B cell (primary cell): ENCODE measurements around the gene PLD5. TPM values are rescaled to one million over a fixed set of nuclear protein-coding genes. Genes with fewer than 3 reads are reported as not detected.
"Not testable (repeated sequence)": the region's sequence is repeated elsewhere in the genome, so short reads cannot be mapped to it uniquely, and the experiment has no call there.

ENCODE experiments used
- ATAC-seq: fragments of 200-7000 bp; cut with Tn5 transposase; one replicate; pipeline ENCODE4 v1.10.0; 2021; ENCODE audit warnings: low read depth, mild to moderate bottlenecking, moderate number of reproducible peaks, moderate library complexity
- CTCF ChIA-PET: fragments of 350-600 bp; sonication (Branson Sonifier 250); formaldehyde crosslinking; loops from one replicate; lab custom pipeline; 2021; ENCODE audit warnings: antibody characterized with exemption, inconsistent platforms; lab: Charles Lee
- POLR2A ChIA-PET: fragments of 350-600 bp; sonication (Branson Sonifier 250); formaldehyde crosslinking; loops from one replicate; lab custom pipeline; 2021; ENCODE audit warnings: antibody characterized with exemption; lab: Charles Lee
- DNase-seq: peaks from one replicate; pipeline ENCODE4 v3.0.0; 2013
- H2AFZ ChIP-seq: 2 replicates; pipeline ENCODE4 v1.6.1; 2012; ENCODE audit warnings: mild to moderate bottlenecking, low read depth, low read length; ENCODE audit not compliant: insufficient read depth, poor library complexity, severe bottlenecking
- H3K27ac ChIP-seq, 2 donors: 1 replicate in 1 of 2; 2 replicates in 1 of 2; pipeline ENCODE4 v1.5.1; 2012 to 2013; ENCODE audit warnings: low read length in 2 of 2, mild to moderate bottlenecking in 2 of 2, moderate library complexity in 1 of 2
- H3K27me3 ChIP-seq, 4 experiments: fragments of 200-600 bp in 1 of 4; sonication (generic) in 1 of 4; replicated peaks in 1 of 4; 1 replicate in 2 of 4; 2 replicates in 2 of 4; pipeline versions ENCODE4 v1.6.1 to v1.7.0; 2013 to 2016; ENCODE audit warnings: low read length in 3 of 4, mild to moderate bottlenecking in 2 of 4, mixed read lengths in 1 of 4, moderate library complexity in 1 of 4; ENCODE audit not compliant: insufficient read depth in 4 of 4, control insufficient read depth in 3 of 4; ENCODE audit errors: control extremely low read depth in 1 of 4
- H3K36me3 ChIP-seq, 2 experiments: replicated peaks in 1 of 2; 1 replicate in 1 of 2; 2 replicates in 1 of 2; pipeline versions ENCODE4 v1.6.1 to v1.7.1; 2013; ENCODE audit warnings: low read length in 1 of 2; ENCODE audit not compliant: insufficient read depth in 2 of 2, control insufficient read depth in 1 of 2; ENCODE audit errors: control extremely low read depth in 1 of 2, extremely low read depth in 1 of 2
- H3K4me1 ChIP-seq, 2 donors: fragments of 200-600 bp in 1 of 2; sonication (generic) in 1 of 2; 1 replicate in 1 of 2; 2 replicates in 1 of 2; pipeline versions ENCODE4 v1.5.1 to v1.6.1; 2013 to 2017; ENCODE audit warnings: low read length in 2 of 2; ENCODE audit not compliant: control insufficient read depth in 2 of 2, insufficient read depth in 2 of 2
- H3K4me2 ChIP-seq: replicated peaks from 2 replicates; pipeline ENCODE3; 2012; ENCODE audit warnings: mild to moderate bottlenecking, low read depth, low read length; ENCODE audit not compliant: poor library complexity, severe bottlenecking
- H3K4me3 ChIP-seq, 5 experiments: fragments of 200-600 bp in 1 of 5; sonication (generic) in 1 of 5; 1 replicate in 3 of 5; 2 replicates in 2 of 5; pipeline versions ENCODE4 v1.5.1 to v1.7.0; 2011 to 2016; ENCODE audit warnings: low read length in 4 of 5, mild to moderate bottlenecking in 4 of 5, low read depth in 2 of 5, control low read depth in 1 of 5, moderate library complexity in 1 of 5; ENCODE audit not compliant: insufficient read depth in 1 of 5; ENCODE audit errors: control extremely low read depth in 1 of 5, extremely low read depth in 1 of 5
- H3K79me2 ChIP-seq: fragments of 200-600 bp; sonication (generic); one replicate; pipeline ENCODE4 v1.6.0; 2016; ENCODE audit warnings: low read length; ENCODE audit not compliant: control insufficient read depth, insufficient read depth
- H3K9ac ChIP-seq: fragments of 200-600 bp; sonication (generic); 2 replicates; pipeline ENCODE4 v1.6.1; 2017; ENCODE audit warnings: mild to moderate bottlenecking, low read length, moderate library complexity
- H3K9me3 ChIP-seq, 3 donors: one replicate each; pipeline versions ENCODE4 v1.6.1 to v1.7.1; 2013; ENCODE audit warnings: low read length in 2 of 3; ENCODE audit not compliant: control insufficient read depth in 2 of 3, insufficient read depth in 1 of 3; ENCODE audit errors: control extremely low read depth in 1 of 3
- H4K20me1 ChIP-seq: 2 replicates; pipeline ENCODE4 v1.6.0; 2012; ENCODE audit warnings: mild to moderate bottlenecking, low read length; ENCODE audit not compliant: insufficient read depth, control insufficient read depth, poor library complexity, severe bottlenecking
- H3K27ac Mint-ChIP-seq: one replicate; pipeline ENCODE4 v1.8.0; 2021; ENCODE audit warnings: mixed read lengths
- H3K27me3 Mint-ChIP-seq: one replicate; pipeline ENCODE4 v1.8.0; 2021; ENCODE audit warnings: mixed read lengths
- H3K4me1 Mint-ChIP-seq: one replicate; pipeline ENCODE4 v1.8.0; 2021; ENCODE audit warnings: mixed read lengths
- H3K4me3 Mint-ChIP-seq: one replicate; pipeline ENCODE4 v1.8.0; 2021; ENCODE audit warnings: mixed read lengths
- H3K9me3 Mint-ChIP-seq: one replicate; pipeline ENCODE4 v1.8.0; 2022; ENCODE audit warnings: mixed read lengths; ENCODE audit not compliant: insufficient read depth
- EZH2 ChIP-seq: IDR thresholded peaks from 2 replicates; pipeline ENCODE4 v1.6.1; 2012; ENCODE audit warnings: borderline replicate concordance, low read depth, mild to moderate bottlenecking, moderate library complexity, low read length; ENCODE audit not compliant: insufficient read depth, poor library complexity, severe bottlenecking
- WGBS: methylation state at CpG from one replicate; pipeline ENCODE4 v1.1.5; 2013; ENCODE audit warnings: missing lambda C conversion rate; ENCODE audit not compliant: insufficient coverage; 5-methylcytosine and 5-hydroxymethylcytosine counted together
- intact Hi-C: fragments of 100-400 bp; cut with micrococcal nuclease; formaldehyde crosslinking; loops from one replicate; pipeline ENCODE4 v1.10.0; 2022
- polyA plus RNA-seq: library from polyadenylated mRNA; depleted of rRNA; stranded (reverse); fragments of >200 nt; gene quantifications from 2 replicates; pipeline ENCODE4 v1.2.3, GENCODE V29; 2012
- total RNA-seq, 2 donors: library from RNA; stranded (reverse); fragments of 120-200 nt in 1 of 2; gene quantifications; 1 replicate in 1 of 2; 2 replicates in 1 of 2; pipeline versions ENCODE4 v1.2.3 to v1.2.4, GENCODE V29; 2013 to 2022
- TF ChIP-seq, protein P1 (sequence below): fragments of 200-600 bp; IDR thresholded peaks from one replicate; pipeline ENCODE4 v1.8.0; 2022; ENCODE audit warnings: antibody characterized with exemption, mild to moderate bottlenecking

Gene PLD5
- total and polyA plus RNA-seq, 2 donors (not counting 1 experiment from before 2014, with no cell fraction given) = 0.37 to 1.9 TPM

DNA sequence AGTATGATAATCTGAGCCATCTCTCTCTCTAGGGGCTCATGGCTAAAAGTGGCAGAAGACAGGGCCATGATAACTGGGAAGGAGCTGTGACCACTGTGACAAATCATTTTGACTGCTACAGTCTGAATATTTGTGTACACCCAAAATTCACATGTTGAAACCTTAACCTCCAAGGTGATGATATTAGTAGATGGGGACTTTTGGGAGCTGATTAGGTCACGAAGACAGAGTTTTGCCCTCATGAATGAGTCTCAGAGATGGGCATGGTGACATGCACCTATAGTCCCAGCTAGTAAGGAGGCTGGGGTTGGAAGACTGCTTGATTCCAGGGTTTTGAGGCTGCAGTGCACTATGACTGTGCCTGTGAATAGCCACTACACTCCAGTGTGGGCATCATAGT, 174.9 kb downstream of the PLD5 start:
- POLR2A ChIA-PET = no interaction called here

DNA sequence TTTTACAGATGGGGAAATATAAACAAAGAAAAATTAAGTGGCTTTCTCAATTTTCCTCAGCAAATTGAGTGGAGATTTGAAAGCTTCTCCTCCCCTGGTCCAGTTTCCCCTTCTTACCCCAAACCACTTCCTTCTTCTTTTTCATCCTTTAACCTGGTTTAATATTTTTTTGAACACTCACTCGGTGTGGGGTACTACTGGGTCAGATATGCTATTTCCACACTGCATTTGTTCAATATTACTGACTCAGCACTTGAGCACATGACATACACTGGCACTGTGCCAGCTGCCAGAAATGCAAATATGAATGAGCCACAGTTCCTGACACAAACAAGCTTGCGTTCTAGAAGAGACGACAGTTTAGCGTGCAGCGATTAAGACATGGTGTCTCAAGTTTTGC, 193.6 kb downstream of the PLD5 start:
- H3K9me3 ChIP-seq, H3K4me1 Mint-ChIP-seq, H3K27me3 Mint-ChIP-seq, H2AFZ ChIP-seq, H3K9ac ChIP-seq, H3K79me2 ChIP-seq, H3K36me3 ChIP-seq, H3K4me3 ChIP-seq, DNase-seq, H3K9me3 Mint-ChIP-seq, H3K27me3 ChIP-seq, H3K27ac Mint-ChIP-seq, ATAC-seq, H3K4me2 ChIP-seq, intact Hi-C loops, H3K27ac ChIP-seq, CTCF ChIA-PET, H3K4me3 Mint-ChIP-seq, H4K20me1 ChIP-seq, POLR2A ChIA-PET, H3K4me1 ChIP-seq: not testable (repeated sequence)
- 22% methylated on average over 5 of the region's 5 CpGs for WGBS

More for the DNA sequence above, 174.9 kb downstream of the PLD5 start:
- CTCF ChIA-PET = no interaction called here
- H3K27me3 Mint-ChIP-seq = no peaks in the 10 kb centered on the region
- Histone ChIP-seq H3K79me2 (no peaks in the 10 kb centered on the region), H2AFZ (no peak overlapping the region), H3K4me1 (no peaks in the 10 kb centered on the region), H3K36me3 (no peaks in the 10 kb centered on the region), H3K27me3 (no peaks in the 10 kb centered on the region), H4K20me1 (no peaks in the 10 kb centered on the region), H3K4me2 (no peak overlapping the region), H3K4me3 (no peak overlapping the region), H3K9ac (no peak overlapping the region), H3K9me3 (no peaks in the 10 kb centered on the region), H3K27ac (no peak overlapping the region)
- 50% methylated on average over 1 of the region's 1 CpG for WGBS
- TF ChIP-seq, protein P1, sequence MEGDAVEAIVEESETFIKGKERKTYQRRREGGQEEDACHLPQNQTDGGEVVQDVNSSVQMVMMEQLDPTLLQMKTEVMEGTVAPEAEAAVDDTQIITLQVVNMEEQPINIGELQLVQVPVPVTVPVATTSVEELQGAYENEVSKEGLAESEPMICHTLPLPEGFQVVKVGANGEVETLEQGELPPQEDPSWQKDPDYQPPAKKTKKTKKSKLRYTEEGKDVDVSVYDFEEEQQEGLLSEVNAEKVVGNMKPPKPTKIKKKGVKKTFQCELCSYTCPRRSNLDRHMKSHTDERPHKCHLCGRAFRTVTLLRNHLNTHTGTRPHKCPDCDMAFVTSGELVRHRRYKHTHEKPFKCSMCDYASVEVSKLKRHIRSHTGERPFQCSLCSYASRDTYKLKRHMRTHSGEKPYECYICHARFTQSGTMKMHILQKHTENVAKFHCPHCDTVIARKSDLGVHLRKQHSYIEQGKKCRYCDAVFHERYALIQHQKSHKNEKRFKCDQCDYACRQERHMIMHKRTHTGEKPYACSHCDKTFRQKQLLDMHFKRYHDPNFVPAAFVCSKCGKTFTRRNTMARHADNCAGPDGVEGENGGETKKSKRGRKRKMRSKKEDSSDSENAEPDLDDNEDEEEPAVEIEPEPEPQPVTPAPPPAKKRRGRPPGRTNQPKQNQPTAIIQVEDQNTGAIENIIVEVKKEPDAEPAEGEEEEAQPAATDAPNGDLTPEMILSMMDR = no peak
- TF ChIP-seq EZH2 = no peak
- no peaks in the 10 kb centered on the region for H3K4me1 Mint-ChIP-seq
- peaks cover 3% of the 10 kb centered on the region for H3K9me3 Mint-ChIP-seq
- ATAC-seq (no peak), DNase-seq (no peak)
- intact Hi-C loops = no loop called here
- no peak overlapping the region for H3K4me3 Mint-ChIP-seq
- H3K27ac Mint-ChIP-seq = no peak overlapping the region

DNA sequence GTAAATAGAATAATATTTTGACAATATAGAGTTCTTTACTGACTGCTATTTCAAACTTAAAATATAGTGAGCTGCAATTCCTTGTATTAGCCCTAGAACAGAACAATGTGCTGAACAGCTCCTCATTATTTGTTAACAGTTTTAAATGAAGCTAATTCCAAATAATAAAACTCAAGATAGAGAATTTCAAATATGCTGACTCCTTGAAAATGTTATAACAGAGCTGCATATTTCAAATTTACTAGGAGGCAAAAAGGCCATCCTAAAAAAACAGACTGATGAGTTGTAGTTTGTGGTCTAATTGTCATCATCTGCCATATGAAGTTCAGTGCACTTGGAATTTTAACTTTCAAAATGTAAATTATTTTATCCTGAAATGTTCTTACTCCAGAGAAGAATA, 197.1 kb downstream of the PLD5 start:
- H4K20me1 ChIP-seq, H3K4me3 Mint-ChIP-seq, H3K27ac Mint-ChIP-seq, H3K4me1 ChIP-seq, ATAC-seq, H3K9me3 Mint-ChIP-seq, H3K27me3 ChIP-seq, POLR2A ChIA-PET, H3K4me2 ChIP-seq, H3K4me3 ChIP-seq, H3K9me3 ChIP-seq, H3K27ac ChIP-seq, H2AFZ ChIP-seq, CTCF ChIA-PET, H3K27me3 Mint-ChIP-seq, H3K4me1 Mint-ChIP-seq, DNase-seq, H3K36me3 ChIP-seq, H3K9ac ChIP-seq, H3K79me2 ChIP-seq, intact Hi-C loops: not testable (repeated sequence)
